GM13977 (cell line): ENCODE measurements around the gene KCNK4.

Experiments
- DNase-seq: peaks from one replicate; pipeline ENCODE4 v3.0.0; 2012; ENCODE audit warnings: low spot score
- in situ Hi-C: fragments of 300-500 bp; cut with MboI; formaldehyde crosslinking; loops from one replicate; pipeline ENCODE4 v1.12.0; 2022; ENCODE audit warnings: low sequenced_read_pairs, low pct_unique_long_range_greater_than_20kb, mixed read lengths, inconsistent platforms; ENCODE audit not compliant: unreplicated experiment
- TF ChIP-seq, protein P1 (sequence below): IDR thresholded peaks from 2 replicates; pipeline ENCODE4 v1.5.1; 2012; ENCODE audit warnings: mild to moderate bottlenecking, control low read depth; ENCODE audit not compliant: insufficient read depth; ENCODE audit errors: extremely low read depth, missing control alignments

The KCNK4 gene

DNA sequence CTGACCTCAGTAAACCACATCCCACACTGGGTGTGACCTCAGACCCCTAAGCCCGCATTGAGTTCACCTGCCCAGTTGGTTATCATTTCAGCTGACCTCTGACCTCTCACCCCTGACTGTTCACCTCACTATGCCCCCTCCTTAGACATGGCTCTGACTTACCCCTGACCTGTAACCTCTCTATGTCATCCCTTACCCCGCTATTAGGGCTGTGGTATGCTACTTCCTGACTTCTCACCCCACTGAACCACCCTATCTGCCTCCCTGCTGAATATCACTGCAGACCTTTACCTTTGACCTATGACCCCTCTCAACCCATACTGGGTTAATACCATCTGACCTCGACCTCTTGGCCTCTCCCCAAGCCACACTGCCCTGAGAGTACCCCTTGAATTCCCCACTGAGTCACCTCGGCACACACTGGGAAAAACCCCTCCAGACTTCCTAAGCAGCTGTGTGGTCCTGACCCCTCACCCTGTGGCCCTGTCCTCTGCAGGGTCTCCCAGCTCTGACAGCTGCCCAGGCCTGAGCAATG, 31.5 kb upstream of the KCNK4 start:
- TF ChIP-seq, protein P1, sequence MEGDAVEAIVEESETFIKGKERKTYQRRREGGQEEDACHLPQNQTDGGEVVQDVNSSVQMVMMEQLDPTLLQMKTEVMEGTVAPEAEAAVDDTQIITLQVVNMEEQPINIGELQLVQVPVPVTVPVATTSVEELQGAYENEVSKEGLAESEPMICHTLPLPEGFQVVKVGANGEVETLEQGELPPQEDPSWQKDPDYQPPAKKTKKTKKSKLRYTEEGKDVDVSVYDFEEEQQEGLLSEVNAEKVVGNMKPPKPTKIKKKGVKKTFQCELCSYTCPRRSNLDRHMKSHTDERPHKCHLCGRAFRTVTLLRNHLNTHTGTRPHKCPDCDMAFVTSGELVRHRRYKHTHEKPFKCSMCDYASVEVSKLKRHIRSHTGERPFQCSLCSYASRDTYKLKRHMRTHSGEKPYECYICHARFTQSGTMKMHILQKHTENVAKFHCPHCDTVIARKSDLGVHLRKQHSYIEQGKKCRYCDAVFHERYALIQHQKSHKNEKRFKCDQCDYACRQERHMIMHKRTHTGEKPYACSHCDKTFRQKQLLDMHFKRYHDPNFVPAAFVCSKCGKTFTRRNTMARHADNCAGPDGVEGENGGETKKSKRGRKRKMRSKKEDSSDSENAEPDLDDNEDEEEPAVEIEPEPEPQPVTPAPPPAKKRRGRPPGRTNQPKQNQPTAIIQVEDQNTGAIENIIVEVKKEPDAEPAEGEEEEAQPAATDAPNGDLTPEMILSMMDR, result no peak
- in situ Hi-C loops, result no loop called here
- peak; percentile 70 for DNase-seq

DNA sequence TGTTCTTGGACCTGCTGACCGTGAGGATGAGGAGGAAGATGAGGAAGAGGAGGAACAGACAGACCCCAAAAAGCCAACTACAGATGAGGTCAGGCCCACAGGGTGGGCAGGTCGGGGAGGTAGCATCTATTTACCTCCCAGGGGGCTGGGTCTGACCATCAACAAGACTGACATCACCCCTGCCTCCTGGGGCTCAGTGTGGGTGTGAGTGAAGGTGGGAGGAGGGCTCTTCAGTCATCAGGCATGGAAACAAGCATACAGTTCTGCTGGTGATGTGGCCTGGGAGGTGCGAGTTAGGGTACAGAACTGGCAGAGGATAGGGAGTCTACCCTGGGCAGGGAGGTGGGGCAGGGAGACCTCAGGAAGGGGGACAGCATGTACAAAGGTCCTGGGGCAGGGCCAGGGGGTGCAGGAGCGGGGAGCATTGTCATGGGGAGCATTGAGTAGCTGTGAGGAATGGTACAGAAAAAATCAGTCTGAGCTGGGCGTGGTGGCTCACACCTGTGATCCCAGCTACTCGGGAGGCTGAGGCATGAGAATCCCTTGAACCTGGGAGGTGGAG, 30.9 kb upstream of the KCNK4 start:
- in situ Hi-C loops, result no loop called here
- TF ChIP-seq, protein P1, result no peak
- DNase-seq, result peak; percentile 69

DNA sequence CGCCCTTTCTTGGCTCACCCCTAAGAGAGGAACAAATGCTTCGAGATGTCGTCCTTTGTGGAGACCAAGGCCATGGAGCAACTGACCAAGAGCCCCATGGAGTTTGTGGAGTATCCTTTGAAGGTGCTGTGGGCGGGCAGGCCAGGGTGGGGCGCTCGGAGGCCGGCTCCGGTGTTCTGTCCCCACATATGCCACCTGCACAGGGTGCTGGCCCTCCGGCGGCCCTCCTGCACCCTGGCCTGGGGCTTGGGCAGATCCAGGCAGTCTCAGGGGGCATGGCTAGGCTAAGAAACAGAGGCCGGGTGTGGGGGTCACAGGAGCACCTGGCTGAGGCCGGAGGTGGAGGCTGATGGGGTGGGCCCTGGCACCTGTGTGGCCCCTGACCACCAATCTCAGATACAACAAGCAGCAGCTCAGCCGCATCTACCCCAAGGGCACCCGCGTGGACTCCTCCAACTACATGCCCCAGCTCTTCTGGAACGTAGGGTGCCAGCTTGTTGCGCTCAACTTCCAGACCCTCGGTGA, 29.5 kb upstream of the KCNK4 start:
- in situ Hi-C loops, result no loop called here
- TF ChIP-seq, protein P1, result no peak
- no peak for DNase-seq

DNA sequence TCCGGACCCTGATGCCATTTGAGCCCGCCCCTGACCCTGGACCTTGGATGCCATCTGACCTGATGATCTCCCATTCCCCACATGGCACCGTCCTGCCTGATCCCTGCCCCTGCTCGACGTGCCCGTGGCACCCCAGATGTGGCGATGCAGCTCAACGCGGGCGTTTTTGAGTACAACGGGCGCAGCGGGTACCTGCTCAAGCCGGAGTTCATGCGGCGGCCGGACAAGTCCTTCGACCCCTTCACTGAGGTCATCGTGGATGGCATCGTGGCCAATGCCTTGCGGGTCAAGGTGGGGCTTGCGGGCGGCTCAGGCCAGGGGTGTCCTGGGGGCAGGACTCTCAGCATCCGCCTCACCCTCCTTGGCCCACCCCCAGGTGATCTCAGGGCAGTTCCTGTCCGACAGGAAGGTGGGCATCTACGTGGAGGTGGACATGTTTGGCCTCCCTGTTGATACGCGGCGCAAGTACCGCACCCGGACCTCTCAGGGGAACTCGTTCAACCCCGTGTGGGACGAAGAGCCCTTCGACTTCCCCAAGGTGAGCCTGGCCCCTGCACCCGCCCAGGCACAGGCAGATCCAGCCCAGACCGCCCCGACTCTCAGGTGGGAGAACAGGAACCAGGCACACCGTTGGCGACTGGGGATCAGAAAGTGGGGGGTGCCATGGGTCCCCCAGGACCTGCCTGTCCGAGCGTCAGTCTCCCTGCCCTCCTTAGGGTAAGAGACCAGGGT, 28.7 kb upstream of the KCNK4 start:
- no peak for DNase-seq
- in situ Hi-C loops, result no loop called here
- TF ChIP-seq, protein P1, result no peak

DNA sequence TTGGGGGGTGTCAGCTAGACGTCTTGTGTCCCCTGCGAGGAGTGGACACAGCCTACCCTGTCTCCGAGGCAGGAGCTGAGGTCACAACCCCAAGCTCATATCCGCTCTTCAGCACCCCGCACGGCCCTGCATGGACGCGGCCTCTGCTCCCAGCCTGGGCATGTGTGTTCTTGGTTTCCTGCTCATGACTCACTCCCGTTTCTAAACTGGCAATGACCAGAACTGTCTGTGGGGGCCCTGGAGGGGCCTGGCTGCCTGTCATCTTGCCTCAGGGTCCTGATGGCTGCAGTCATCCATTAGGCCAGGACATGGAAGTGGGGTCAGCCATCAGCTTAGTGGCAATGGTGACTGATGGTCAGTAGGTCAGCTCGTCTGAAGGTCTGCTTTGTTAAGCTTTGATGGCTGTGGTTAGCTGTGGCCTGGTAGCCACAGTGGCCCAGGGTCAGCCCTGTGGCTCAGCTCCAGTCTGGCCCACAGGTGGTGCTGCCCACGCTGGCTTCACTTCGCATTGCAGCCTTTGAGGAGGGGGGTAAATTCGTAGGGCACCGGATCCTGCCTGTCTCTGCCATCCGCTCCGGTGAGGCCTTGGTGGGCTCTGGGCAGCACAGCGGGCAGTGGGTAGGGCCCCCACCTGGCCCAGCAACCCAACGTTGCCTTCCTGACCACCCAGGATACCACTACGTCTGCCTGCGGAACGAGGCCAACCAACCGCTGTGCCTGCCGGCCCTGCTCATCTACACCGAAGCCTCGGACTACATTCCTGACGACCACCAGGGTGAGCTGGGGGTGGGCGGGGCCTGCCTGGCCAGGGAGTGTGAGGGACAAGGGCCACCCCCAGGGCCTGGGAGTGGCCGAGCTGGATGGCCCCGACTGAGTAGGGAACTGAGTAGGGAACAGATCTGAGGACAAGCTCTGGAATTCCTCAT, 27.8 kb upstream of the KCNK4 start:
- in situ Hi-C loops, result no loop called here
- TF ChIP-seq, protein P1, result no peak
- DNase-seq, result no peak

DNA sequence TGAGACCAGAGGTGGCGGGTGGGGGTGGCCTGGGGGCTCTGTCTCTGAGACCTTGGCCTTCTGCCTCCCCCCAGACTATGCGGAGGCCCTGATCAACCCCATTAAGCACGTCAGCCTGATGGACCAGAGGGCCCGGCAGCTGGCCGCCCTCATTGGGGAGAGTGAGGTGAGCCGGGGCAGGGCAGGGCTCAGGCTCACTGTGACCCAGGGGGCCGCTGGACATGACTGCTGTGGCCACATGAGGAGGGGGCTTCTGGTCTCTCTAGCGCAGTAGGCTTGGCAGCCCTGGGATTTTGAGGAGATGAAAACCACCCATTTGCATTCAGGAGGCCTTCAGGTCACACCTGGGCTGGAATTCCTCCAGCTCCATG, 27.2 kb upstream of the KCNK4 start:
- TF ChIP-seq, protein P1, result no peak
- no peak for DNase-seq
- in situ Hi-C loops, result no loop called here
